HepG2 (cell line): ENCODE results near the gene CENPM. TPM values are rescaled to one million over a fixed set of nuclear protein-coding genes. Genes with fewer than 3 reads are reported as not detected.

Experiments
- CC2D1A ChIP-seq: sonication (generic); formaldehyde crosslinking; IDR thresholded peaks from 2 replicates; pipeline ENCODE4 v1.8.1; 2023; ENCODE audit warnings: mild to moderate bottlenecking, missing genetic modification reagents
- CSRNP1 ChIP-seq: sonication (generic); formaldehyde crosslinking; IDR thresholded peaks from 2 replicates; pipeline ENCODE4 v1.8.1; 2023; ENCODE audit warnings: mild to moderate bottlenecking, missing genetic modification reagents
- HMG20B ChIP-seq: conservative IDR thresholded peaks from 2 replicates; pipeline ENCODE4 v1.6.1; 2016; ENCODE audit warnings: missing genetic modification reagents, missing compliant biosample characterization
- MTERF4 ChIP-seq: sonication (generic); formaldehyde crosslinking; IDR thresholded peaks from 2 replicates; pipeline ENCODE4 v1.8.0; 2023; ENCODE audit warnings: mild to moderate bottlenecking, missing genetic modification reagents
- MXD1 ChIP-seq: sonication (generic); formaldehyde crosslinking; IDR thresholded peaks from 2 replicates; pipeline ENCODE4 v1.4.0; 2020; ENCODE audit warnings: mild to moderate bottlenecking, missing genetic modification reagents
- NFKB2 ChIP-seq: sonication (generic); formaldehyde crosslinking; IDR thresholded peaks from 2 replicates; pipeline ENCODE4 v1.4.0; 2020; ENCODE audit warnings: missing genetic modification reagents, borderline replicate concordance
- RARA ChIP-seq: IDR thresholded peaks from 2 replicates; pipeline ENCODE4 v1.6.1; 2016; ENCODE audit warnings: missing genetic modification reagents, missing compliant biosample characterization
- RBFOX2 ChIP-seq: fragments of 200-400 bp; formaldehyde crosslinking; IDR thresholded peaks from 2 replicates; pipeline ENCODE4 v1.6.1; 2017; ENCODE audit warnings: low read depth, mild to moderate bottlenecking, low read length
- RFX5 ChIP-seq: IDR thresholded peaks from 2 replicates; pipeline ENCODE4 v1.6.1; 2011; ENCODE audit warnings: low read depth, low read length, improper control_type of control experiment
- RFXAP ChIP-seq: sonication (generic); formaldehyde crosslinking; IDR thresholded peaks from 2 replicates; pipeline ENCODE4 v1.4.0; 2020; ENCODE audit warnings: missing genetic modification reagents, borderline replicate concordance
- SNRNP70 ChIP-seq: fragments of 200-400 bp; formaldehyde crosslinking; IDR thresholded peaks from 2 replicates; pipeline ENCODE4 v1.6.1; 2017; ENCODE audit warnings: mild to moderate bottlenecking, low read depth, low read length, moderate library complexity
- SPEN ChIP-seq: sonication (generic); formaldehyde crosslinking; IDR thresholded peaks from 2 replicates; pipeline ENCODE4 v1.5.1; 2020; ENCODE audit warnings: low read depth, mild to moderate bottlenecking, missing genetic modification reagents
- ZFP82 ChIP-seq: sonication (generic); formaldehyde crosslinking; IDR thresholded peaks from 2 replicates; pipeline ENCODE4 v1.5.1; 2020; ENCODE audit warnings: mild to moderate bottlenecking, missing genetic modification reagents, borderline replicate concordance
- ZNF136 ChIP-seq: sonication (generic); formaldehyde crosslinking; IDR thresholded peaks from 2 replicates; pipeline ENCODE4 v1.8.1; 2022; ENCODE audit warnings: low read depth, mild to moderate bottlenecking, moderate library complexity, missing genetic modification reagents
- ZNF138 ChIP-seq: sonication (generic); formaldehyde crosslinking; IDR thresholded peaks from 2 replicates; pipeline ENCODE4 v1.5.0; 2020; ENCODE audit warnings: mild to moderate bottlenecking, low read depth, missing genetic modification reagents
- ZNF17 ChIP-seq: sonication (generic); formaldehyde crosslinking; IDR thresholded peaks from 2 replicates; pipeline ENCODE4 v1.5.0; 2020; ENCODE audit warnings: mild to moderate bottlenecking, missing genetic modification reagents
- ZNF180 ChIP-seq: sonication (generic); formaldehyde crosslinking; IDR thresholded peaks from 2 replicates; pipeline ENCODE4 v1.4.0; 2020; ENCODE audit warnings: low read depth, missing genetic modification reagents, borderline replicate concordance
- ZNF274 ChIP-seq: sonication (generic); formaldehyde crosslinking; IDR thresholded peaks from 2 replicates; pipeline ENCODE4 v1.5.1; 2020; ENCODE audit warnings: mild to moderate bottlenecking, missing genetic modification reagents
- ZNF354B ChIP-seq: sonication (generic); formaldehyde crosslinking; IDR thresholded peaks from 2 replicates; pipeline ENCODE4 v1.8.0; 2022; ENCODE audit warnings: mild to moderate bottlenecking, missing genetic modification reagents
- ZNF383 ChIP-seq: sonication (generic); formaldehyde crosslinking; IDR thresholded peaks from 2 replicates; pipeline ENCODE4 v1.4.0; 2020; ENCODE audit warnings: missing genetic modification reagents, mild to moderate bottlenecking, borderline replicate concordance
- ZNF431 ChIP-seq: sonication (generic); formaldehyde crosslinking; IDR thresholded peaks from 2 replicates; pipeline ENCODE4 v1.9.0; 2022; ENCODE audit warnings: missing genetic modification reagents, low read depth, mild to moderate bottlenecking, borderline replicate concordance
- ZNF558 ChIP-seq: sonication (generic); formaldehyde crosslinking; IDR thresholded peaks from 2 replicates; pipeline ENCODE4 v1.9.0; 2022; ENCODE audit warnings: mild to moderate bottlenecking, missing genetic modification reagents, borderline replicate concordance
- ZNF644 ChIP-seq: IDR thresholded peaks from 2 replicates; pipeline ENCODE4 v1.6.1; 2016; ENCODE audit warnings: low read depth
- ZNF775 ChIP-seq: sonication (generic); formaldehyde crosslinking; IDR thresholded peaks from 2 replicates; pipeline ENCODE4 v1.4.0; 2020; ENCODE audit warnings: missing genetic modification reagents, mild to moderate bottlenecking, moderate library complexity, borderline replicate concordance
- polyA plus RNA-seq, 8 experiments: library from polyadenylated mRNA; depleted of rRNA in 3 of 8; stranded (reverse) in 7 of 8; unstranded in 1 of 8; fragments of >200 nt; fragmentation: Illumina TruSeq in 4 of 8; extraction: Trizol in 4 of 8; gene quantifications; 2 replicates each; pipeline versions ENCODE4 v1.2.1 to v1.2.3, GENCODE V29; 2011 to 2016; ENCODE audit warnings: low read depth in 4 of 8, missing spikeins in 1 of 8, mixed read lengths in 1 of 8; ENCODE audit not compliant: insufficient read depth in 1 of 8
- total RNA-seq, 5 experiments: library from RNA; depleted of rRNA; stranded (reverse); fragments of >200 nt; fragmentation: Illumina TruSeq; extraction: Trizol; gene quantifications; 2 replicates each; pipeline ENCODE4 v1.2.3, GENCODE V29; 2016; ENCODE audit warnings: low read depth in 1 of 5

The CENPM gene
- total and polyA plus RNA-seq, 2 of the 13 experiments (the other 11 are each of a cell fraction or from before 2014, with no cell fraction given), result 11.2 to 37.3 TPM

GRCh38 chr22:41946629-41947423 is at the start of gene CENPM (continued):
- TF ChIP-seq CC2D1A (CRISPR knock-in tag) (peak; percentile 97), HMG20B (CRISPR knock-in tag) (no peak), ZNF644 (CRISPR knock-in tag) (no peak), ZNF180 (CRISPR knock-in tag) (no peak), SNRNP70 (no peak), ZNF383 (peak; percentile 88; the same call in 1 of the 2 replicates), NFKB2 (CRISPR knock-in tag) (peak; percentile 54; the same call in 1 of the 2 replicates), SPEN (CRISPR knock-in tag) (peak; percentile 27; the same call in 1 of the 2 replicates), ZFP82 (CRISPR knock-in tag) (0 out of 2 replicates have a peak, but pooled peaks have one; percentile 79), ZNF17 (CRISPR knock-in tag) (no peak), RFX5 (no peak), ZNF354B (CRISPR knock-in tag) (peak; percentile 91; the same call in 1 of the 2 replicates), CSRNP1 (CRISPR knock-in tag) (peak; percentile 77; the same call in 1 of the 2 replicates), ZNF431 (CRISPR knock-in tag) (no peak), ZNF775 (CRISPR knock-in tag) (0 out of 2 replicates have a peak, but pooled peaks have one; percentile 89), ZNF558 (CRISPR knock-in tag) (no peak; the same call in none of the 2 replicates), RBFOX2 (peak; percentile 53; the same call in 1 of the 2 replicates), ZNF136 (CRISPR knock-in tag) (no peak; the same call in 1 of the 2 replicates), ZNF274 (CRISPR knock-in tag) (peak; percentile 47), ZNF138 (CRISPR knock-in tag) (no peak), RFXAP (CRISPR knock-in tag) (peak; percentile 77; the same call in 1 of the 2 replicates), MXD1 (CRISPR knock-in tag) (peak; percentile 85), MTERF4 (0 out of 2 replicates have a peak, but pooled peaks have one; percentile 50), RARA (no peak)
